ENCODE measurements around the gene BBS9.

The BBS9 gene

DNA sequence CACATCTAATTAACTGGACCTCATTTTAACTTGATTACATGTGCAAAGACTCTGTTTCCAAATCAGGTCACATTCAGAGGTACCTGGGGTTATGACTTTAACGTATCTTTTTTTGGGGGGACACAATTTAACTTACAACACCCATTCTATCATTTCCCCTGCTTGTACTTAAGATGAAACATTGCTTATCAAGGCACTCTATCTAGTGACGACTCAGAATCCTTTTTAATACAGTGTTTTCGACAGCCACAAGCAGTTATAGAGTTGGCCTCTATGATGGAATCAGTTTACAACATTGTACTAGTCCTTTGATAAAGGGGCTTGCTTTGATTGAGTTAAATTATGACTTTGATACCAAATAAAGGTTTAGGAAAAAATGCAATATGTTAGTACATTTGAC is 22.7 kb downstream of the BBS9 start:
- H2BK12ac ChIP-seq (ENCODE audit: low read length in 2 of 2): no peak overlapping the region

GRCh38 chr7:33155811-33156210 is 26.4 kb downstream of the BBS9 start:
- Histone ChIP-seq H3K79me1 (replicated peaks; ENCODE audit: low read length, poor library complexity, severe bottlenecking) (peaks cover 5% of the 10 kb centered on the region), H3K4ac (ENCODE audit: low read depth in 1 of 2, low read length in 2 of 2) (no peak overlapping the region), H2BK15ac (ENCODE audit: low read depth, poor library complexity, severe bottlenecking) (no peak overlapping the region), H2BK120ac (ENCODE audit: low read depth, low read length) (no peak overlapping the region), H3K4me2 (ENCODE audit: low read length, poor library complexity, severe bottlenecking) (no peak overlapping the region), H2AK5ac (ENCODE audit: low read length, severe bottlenecking) (no peak overlapping the region), H3K36me3 (ENCODE audit: control insufficient read depth in 1 of 2, insufficient read depth in 2 of 2, low read depth in 1 of 2, low read length in 2 of 2) (peaks cover 0 to 3% of the 10 kb centered on the region in 2 experiments), H3K9ac (ENCODE audit: low read length) (peak overlapping the region; percentile 76), H4K91ac (ENCODE audit: low read length) (no peak overlapping the region), H2BK12ac (ENCODE audit: low read length in 2 of 2) (no peak overlapping the region), H3K14ac (ENCODE audit: low read length in 2 of 2) (no peak overlapping the region), H3K9me3 (ENCODE audit: control insufficient read depth, low read length) (no peaks in the 10 kb centered on the region), H3K27me3 (ENCODE audit: control insufficient read depth in 1 of 2, insufficient read depth in 1 of 2, low read length in 2 of 2) (no peaks in the 10 kb centered on the region), H2BK5ac (ENCODE audit: low read depth, low read length, poor library complexity, severe bottlenecking) (peak overlapping the region; percentile 58), H4K8ac (ENCODE audit: low read length) (no peak overlapping the region), H3K4me1 (ENCODE audit: control insufficient read depth, insufficient read depth, low read depth, low read length) (no peaks in the 10 kb centered on the region), H3K18ac (ENCODE audit: low read depth in 1 of 2, low read length in 2 of 2) (no peak overlapping the region), H2AFZ (ENCODE audit: low read depth, low read length) (no peak overlapping the region), H3K27ac (ENCODE audit: low read length, poor library complexity, severe bottlenecking) (no peak overlapping the region), H3K23ac (ENCODE audit: low read length in 2 of 2) (no peak overlapping the region), H3K4me3 (ENCODE audit: insufficient read depth in 1 of 2, low read depth in 1 of 2, low read length in 2 of 2) (peak overlapping the region in 1 of 2 experiments; percentile 11)
- DNase-seq: peak; percentile 81
- WGBS: 45% methylated on average over 2 of the region's 2 CpGs

More for the DNA sequence above, 22.7 kb downstream of the BBS9 start:
- Histone ChIP-seq H3K23ac (ENCODE audit: low read length in 2 of 2) (no peak overlapping the region), H3K79me1 (replicated peaks; ENCODE audit: low read length, poor library complexity, severe bottlenecking) (peaks cover 8% of the 10 kb centered on the region), H2AFZ (ENCODE audit: low read depth, low read length) (no peak overlapping the region), H3K9me3 (ENCODE audit: control insufficient read depth, low read length) (no peaks in the 10 kb centered on the region), H3K36me3 (ENCODE audit: control insufficient read depth in 1 of 2, insufficient read depth in 2 of 2, low read depth in 1 of 2, low read length in 2 of 2) (peaks cover 0 to 2% of the 10 kb centered on the region in 2 experiments), H3K4ac (ENCODE audit: low read depth in 1 of 2, low read length in 2 of 2) (no peak overlapping the region), H3K18ac (ENCODE audit: low read depth in 1 of 2, low read length in 2 of 2) (no peak overlapping the region), H2BK5ac (ENCODE audit: low read depth, low read length, poor library complexity, severe bottlenecking) (no peak overlapping the region), H4K91ac (ENCODE audit: low read length) (no peak overlapping the region), H3K27ac (ENCODE audit: low read length, poor library complexity, severe bottlenecking) (no peak overlapping the region), H3K27me3 (ENCODE audit: control insufficient read depth in 1 of 2, insufficient read depth in 1 of 2, low read length in 2 of 2) (no peaks in the 10 kb centered on the region), H2BK15ac (ENCODE audit: low read depth, poor library complexity, severe bottlenecking) (no peak overlapping the region), H3K9ac (ENCODE audit: low read length) (no peak overlapping the region), H3K4me1 (ENCODE audit: control insufficient read depth, insufficient read depth, low read depth, low read length) (no peaks in the 10 kb centered on the region), H2BK120ac (ENCODE audit: low read depth, low read length) (no peak overlapping the region), H3K14ac (ENCODE audit: low read length in 2 of 2) (no peak overlapping the region), H4K8ac (ENCODE audit: low read length) (no peak overlapping the region), H3K4me2 (ENCODE audit: low read length, poor library complexity, severe bottlenecking) (no peak overlapping the region), H3K4me3 (ENCODE audit: insufficient read depth in 1 of 2, low read depth in 1 of 2, low read length in 2 of 2) (no peak overlapping the region), H2AK5ac (ENCODE audit: low read length, severe bottlenecking) (no peak overlapping the region)
- WGBS: 95% methylated on average over 3 of the region's 3 CpGs
- DNase-seq: no peak

GRCh38 chr7:33156441-33156840 is 27.1 kb downstream of the BBS9 start:
- Histone ChIP-seq H2BK12ac (ENCODE audit: low read length in 2 of 2) (no peak overlapping the region), H2AK5ac (ENCODE audit: low read length, severe bottlenecking) (no peak overlapping the region), H3K9ac (ENCODE audit: low read length) (peak overlapping the region; percentile 76), H3K36me3 (ENCODE audit: control insufficient read depth in 1 of 2, insufficient read depth in 2 of 2, low read depth in 1 of 2, low read length in 2 of 2) (peaks cover 0 to 3% of the 10 kb centered on the region in 2 experiments), H3K4me1 (ENCODE audit: control insufficient read depth, insufficient read depth, low read depth, low read length) (no peaks in the 10 kb centered on the region), H3K14ac (ENCODE audit: low read length in 2 of 2) (no peak overlapping the region), H3K4me3 (ENCODE audit: insufficient read depth in 1 of 2, low read depth in 1 of 2, low read length in 2 of 2) (peak overlapping the region in 1 of 2 experiments; percentile 45), H3K18ac (ENCODE audit: low read depth in 1 of 2, low read length in 2 of 2) (no peak overlapping the region), H3K79me1 (replicated peaks; ENCODE audit: low read length, poor library complexity, severe bottlenecking) (peaks cover 2% of the 10 kb centered on the region), H2BK15ac (ENCODE audit: low read depth, poor library complexity, severe bottlenecking) (no peak overlapping the region), H2BK120ac (ENCODE audit: low read depth, low read length) (no peak overlapping the region), H4K8ac (ENCODE audit: low read length) (no peak overlapping the region), H3K27ac (ENCODE audit: low read length, poor library complexity, severe bottlenecking) (no peak overlapping the region), H2AFZ (ENCODE audit: low read depth, low read length) (no peak overlapping the region), H3K27me3 (ENCODE audit: control insufficient read depth in 1 of 2, insufficient read depth in 1 of 2, low read length in 2 of 2) (no peaks in the 10 kb centered on the region), H3K4me2 (ENCODE audit: low read length, poor library complexity, severe bottlenecking) (no peak overlapping the region), H3K9me3 (ENCODE audit: control insufficient read depth, low read length) (no peaks in the 10 kb centered on the region), H2BK5ac (ENCODE audit: low read depth, low read length, poor library complexity, severe bottlenecking) (no peak overlapping the region), H3K23ac (ENCODE audit: low read length in 2 of 2) (no peak overlapping the region), H3K4ac (ENCODE audit: low read depth in 1 of 2, low read length in 2 of 2) (no peak overlapping the region), H4K91ac (ENCODE audit: low read length) (no peak overlapping the region)
- DNase-seq: no peak
- 93% methylated on average over 1 of the region's 2 CpGs for WGBS

DNA sequence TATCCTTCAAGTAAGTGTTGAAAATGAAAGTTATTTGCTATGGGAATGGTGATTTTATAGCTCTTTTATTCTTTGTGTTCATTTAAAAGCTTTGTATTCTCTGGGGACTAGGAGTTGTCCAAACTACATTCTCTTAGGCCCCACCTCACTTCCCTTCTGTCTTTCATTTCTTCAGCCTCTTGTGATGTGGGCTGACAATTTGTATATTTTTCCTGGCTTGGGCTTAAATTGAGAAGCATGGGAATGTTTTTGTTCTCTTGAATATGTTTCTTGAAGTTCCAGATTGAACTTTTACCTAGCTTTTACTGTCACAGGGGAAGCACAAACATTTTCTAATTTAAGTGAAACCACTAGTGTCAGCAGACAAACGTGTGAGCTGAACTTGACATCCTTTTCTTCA is 27.9 kb downstream of the BBS9 start:
- DNase-seq: no peak
- 54% methylated on average over 1 of the region's 1 CpG for WGBS
- no peak overlapping the region for H3K18ac ChIP-seq (ENCODE audit: low read depth in 1 of 2, low read length in 2 of 2)

More for the DNA sequence above, 27.9 kb downstream of the BBS9 start:
- no peak overlapping the region for H2BK15ac ChIP-seq (ENCODE audit: low read depth, poor library complexity, severe bottlenecking)
- H2BK12ac ChIP-seq (ENCODE audit: low read length in 2 of 2): no peak overlapping the region
- H3K4me3 ChIP-seq (ENCODE audit: insufficient read depth in 1 of 2, low read depth in 1 of 2, low read length in 2 of 2): peak overlapping the region in 1 of 2 experiments; percentile 45
- H2BK120ac ChIP-seq (ENCODE audit: low read depth, low read length): no peak overlapping the region
- H4K8ac ChIP-seq (ENCODE audit: low read length): no peak overlapping the region
- H4K91ac ChIP-seq (ENCODE audit: low read length): no peak overlapping the region
- no peak overlapping the region for H3K4ac ChIP-seq (ENCODE audit: low read depth in 1 of 2, low read length in 2 of 2)
- peaks cover 0 to 3% of the 10 kb centered on the region in 2 experiments for H3K36me3 ChIP-seq (ENCODE audit: control insufficient read depth in 1 of 2, insufficient read depth in 2 of 2, low read depth in 1 of 2, low read length in 2 of 2)
- no peak overlapping the region for H3K4me2 ChIP-seq (ENCODE audit: low read length, poor library complexity, severe bottlenecking)
- H2AK5ac ChIP-seq (ENCODE audit: low read length, severe bottlenecking): no peak overlapping the region
- no peak overlapping the region for H2AFZ ChIP-seq (ENCODE audit: low read depth, low read length)
- H3K14ac ChIP-seq (ENCODE audit: low read length in 2 of 2): no peak overlapping the region
- peaks cover 2% of the 10 kb centered on the region for H3K79me1 ChIP-seq (replicated peaks; ENCODE audit: low read length, poor library complexity, severe bottlenecking)
- H3K23ac ChIP-seq (ENCODE audit: low read length in 2 of 2): no peak overlapping the region
- peak overlapping the region; percentile 76 for H3K9ac ChIP-seq (ENCODE audit: low read length)
- H3K4me1 ChIP-seq (ENCODE audit: control insufficient read depth, insufficient read depth, low read depth, low read length): no peaks in the 10 kb centered on the region
- no peaks in the 10 kb centered on the region for H3K27me3 ChIP-seq (ENCODE audit: control insufficient read depth in 1 of 2, insufficient read depth in 1 of 2, low read length in 2 of 2)
- no peak overlapping the region for H2BK5ac ChIP-seq (ENCODE audit: low read depth, low read length, poor library complexity, severe bottlenecking)
- H3K9me3 ChIP-seq (ENCODE audit: control insufficient read depth, low read length): no peaks in the 10 kb centered on the region
- H3K27ac ChIP-seq (ENCODE audit: low read length, poor library complexity, severe bottlenecking): no peak overlapping the region
